ENCODE results near the gene JPH2. TPM values are rescaled to one million over a fixed set of nuclear protein-coding genes. Genes with fewer than 3 reads are reported as not detected.
"Not testable (repeated sequence)": the region's sequence is repeated elsewhere in the genome, so short reads cannot be mapped to it uniquely, and the experiment has no call there.

Gene JPH2
- total and polyA plus RNA-seq, 4 donors, result 0.09 to 1.3 (median 0.17) TPM; not detected in 1

DNA sequence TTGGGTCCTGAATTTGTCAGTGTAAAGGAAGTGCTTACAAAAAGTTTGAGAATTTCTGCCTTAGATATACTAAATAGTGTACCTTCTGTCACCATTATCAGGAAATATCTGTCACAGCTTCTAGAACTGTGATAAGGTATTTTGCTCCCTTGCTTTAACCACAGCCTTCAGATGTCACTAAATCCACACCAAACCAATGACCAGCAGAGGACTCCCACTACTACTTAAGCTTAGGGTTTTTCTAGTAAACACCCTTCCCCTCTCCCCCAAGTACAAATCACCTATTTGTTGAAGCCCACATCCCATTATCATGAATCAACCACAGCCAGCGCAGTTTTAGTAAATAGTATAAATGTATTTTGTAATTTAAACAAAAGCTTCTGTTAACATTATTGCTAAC lies 8.6 kb upstream of the JPH2 start:
- no peaks in the 10 kb centered on the region for H3K9me3 ChIP-seq (ENCODE audit: control insufficient read depth in 4 of 4, low read length in 3 of 4)
- WGBS, result 97% methylated on average over 1 of the region's 1 CpG
- TF ChIP-seq GABPA (IDR thresholded peaks at IDR 0.05 in 1 of 2, conservative IDR thresholded peaks at IDR 0.05 in 1 of 2) (no peak), HNF4G (IDR thresholded peaks at IDR 0.05) (no peak), YY1 (IDR thresholded peaks at IDR 0.05) (no peak), JUND (IDR thresholded peaks at IDR 0.05) (no peak), FOXA2 (IDR thresholded peaks at IDR 0.05) (no peak)
- TF ChIP-seq, protein P1, sequence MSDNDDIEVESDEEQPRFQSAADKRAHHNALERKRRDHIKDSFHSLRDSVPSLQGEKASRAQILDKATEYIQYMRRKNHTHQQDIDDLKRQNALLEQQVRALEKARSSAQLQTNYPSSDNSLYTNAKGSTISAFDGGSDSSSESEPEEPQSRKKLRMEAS (IDR thresholded peaks at IDR 0.05), result no peak
- peaks cover 10 to 41% (median 33%) of the 10 kb centered on the region in 4 donors for H3K36me3 ChIP-seq (ENCODE audit: control insufficient read depth in 4 of 4, insufficient read depth in 3 of 4, low read depth in 1 of 4, low read length in 3 of 4)
- H3K27me3 ChIP-seq (ENCODE audit: control insufficient read depth in 4 of 4, insufficient read depth in 4 of 4, low read length in 3 of 4), result no peaks in the 10 kb centered on the region
- no peak overlapping the region for H3K27ac ChIP-seq (ENCODE audit: low read depth in 1 of 2, low read length in 2 of 2)
- no peak overlapping the region for H3K4me3 ChIP-seq (ENCODE audit: low read depth in 1 of 3, low read length in 3 of 3)
- DNase-seq (ENCODE audit: low spot score), result no peak
- H3K4me1 ChIP-seq (ENCODE audit: control insufficient read depth in 4 of 4, insufficient read depth in 4 of 4, low read length in 3 of 4), result no peaks in the 10 kb centered on the region
- no peak overlapping the region for H3K9ac ChIP-seq (ENCODE audit: low read depth in 1 of 2, low read length in 2 of 2)

GRCh38 chr20:44193801-44194200 lies 6.8 kb upstream of the JPH2 start:
- WGBS, result 72% methylated on average over 2 of the region's 2 CpGs
- TF ChIP-seq CTCF (IDR thresholded peaks at IDR 0.05; ENCODE audit: low read depth, low read length, missing input control) (no peak), HNF4G (IDR thresholded peaks at IDR 0.05) (no peak), RXRA (IDR thresholded peaks at IDR 0.05) (no peak), GABPA (IDR thresholded peaks at IDR 0.05 in 1 of 2, conservative IDR thresholded peaks at IDR 0.05 in 1 of 2) (no peak), EGR1 (IDR thresholded peaks at IDR 0.05; ENCODE audit: low read depth in 2 of 2) (no peak), REST (IDR thresholded peaks at IDR 0.05) (no peak), ZBTB33 (IDR thresholded peaks at IDR 0.05) (no peak), HNF4A (conservative IDR thresholded peaks at IDR 0.05) (no peak), FOXA1 (IDR thresholded peaks at IDR 0.05) (no peak)
- TF ChIP-seq, protein P1 (IDR thresholded peaks at IDR 0.05), result no peak
- TF ChIP-seq, protein P2, sequence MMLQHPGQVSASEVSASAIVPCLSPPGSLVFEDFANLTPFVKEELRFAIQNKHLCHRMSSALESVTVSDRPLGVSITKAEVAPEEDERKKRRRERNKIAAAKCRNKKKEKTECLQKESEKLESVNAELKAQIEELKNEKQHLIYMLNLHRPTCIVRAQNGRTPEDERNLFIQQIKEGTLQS (IDR thresholded peaks at IDR 0.05), result no peak

GRCh38 chr20:44191640-44192039 lies 4.7 kb upstream of the JPH2 start:
- not testable (repeated sequence) for H3K9ac ChIP-seq (ENCODE audit: low read depth in 1 of 2, low read length in 2 of 2); H3K4me3 ChIP-seq (ENCODE audit: low read depth in 1 of 3, low read length in 3 of 3); H3K27me3 ChIP-seq (ENCODE audit: control insufficient read depth in 4 of 4, insufficient read depth in 4 of 4, low read length in 3 of 4); H3K9me3 ChIP-seq (ENCODE audit: control insufficient read depth in 4 of 4, low read length in 3 of 4); H3K27ac ChIP-seq (ENCODE audit: low read depth in 1 of 2, low read length in 2 of 2); H3K4me1 ChIP-seq (ENCODE audit: control insufficient read depth in 4 of 4, insufficient read depth in 4 of 4, low read length in 3 of 4); DNase-seq (ENCODE audit: low spot score)
- WGBS, result 91% methylated on average over 5 of the region's 5 CpGs
- H3K36me3 ChIP-seq (ENCODE audit: control insufficient read depth in 4 of 4, insufficient read depth in 3 of 4, low read depth in 1 of 4, low read length in 3 of 4), result peaks cover 0 to 12% (median 6%) of the 10 kb centered on the region in 4 donors

More at GRCh38 chr20:44193801-44194200, 6.8 kb upstream of the JPH2 start:
- H3K27me3 ChIP-seq (ENCODE audit: control insufficient read depth in 4 of 4, insufficient read depth in 4 of 4, low read length in 3 of 4), result peaks cover 0 to 3% (median 0%) of the 10 kb centered on the region in 4 donors
- H3K27ac ChIP-seq (ENCODE audit: low read depth in 1 of 2, low read length in 2 of 2), result no peak overlapping the region
- no peaks in the 10 kb centered on the region for H3K9me3 ChIP-seq (ENCODE audit: control insufficient read depth in 4 of 4, low read length in 3 of 4)
- peaks cover 6 to 26% (median 19%) of the 10 kb centered on the region in 4 donors for H3K36me3 ChIP-seq (ENCODE audit: control insufficient read depth in 4 of 4, insufficient read depth in 3 of 4, low read depth in 1 of 4, low read length in 3 of 4)
- no peak overlapping the region for H3K4me3 ChIP-seq (ENCODE audit: low read depth in 1 of 3, low read length in 3 of 3)
- no peak overlapping the region for H3K9ac ChIP-seq (ENCODE audit: low read depth in 1 of 2, low read length in 2 of 2)
- DNase-seq (ENCODE audit: low spot score), result no peak
- peaks cover 0 to 2% (median 0%) of the 10 kb centered on the region in 4 donors for H3K4me1 ChIP-seq (ENCODE audit: control insufficient read depth in 4 of 4, insufficient read depth in 4 of 4, low read length in 3 of 4)
